ENCODE measurements around the gene FICD.
"Not testable (repeated sequence)": the region's sequence is repeated elsewhere in the genome, so short reads cannot be mapped to it uniquely, and the experiment has no call there.

The FICD gene

GRCh38 chr12:108531929-108532848 lies 17.1 kb downstream of the FICD start:
- DNase-seq (ENCODE audit: low read depth in 2 of 2) = peak; percentile 59 to 61

GRCh38 chr12:108538146-108538545 lies 23.1 kb downstream of the FICD start:
- no peak for DNase-seq (ENCODE audit: low read depth in 2 of 2)

- no peak for DNase-seq (ENCODE audit: low read depth in 2 of 2)
Observed at GRCh38 chr12:108538616-108539195, 23.6 kb downstream of the FICD start.

- DNase-seq (ENCODE audit: low read depth in 2 of 2) = no peak
Observed at GRCh38 chr12:108542320-108542719, 27.2 kb downstream of the FICD start.

GRCh38 chr12:108543652-108544051 lies 28.6 kb downstream of the FICD start:
- DNase-seq (ENCODE audit: low read depth in 2 of 2) = no peak

- DNase-seq (ENCODE audit: low read depth in 2 of 2) = no peak
Observed at GRCh38 chr12:108547686-108548085, 32.6 kb downstream of the FICD start.

GRCh38 chr12:108548954-108549521 lies 34.0 kb downstream of the FICD start:
- DNase-seq (ENCODE audit: low read depth in 2 of 2) = no peak

- peak; percentile 56 to 62 for DNase-seq (ENCODE audit: low read depth in 2 of 2)
Observed at GRCh38 chr12:108551535-108551934, 36.5 kb downstream of the FICD start.

GRCh38 chr12:108553799-108554198 lies 38.7 kb downstream of the FICD start:
- DNase-seq (ENCODE audit: low read depth in 2 of 2) = no peak

GRCh38 chr12:108555383-108555782 lies 40.3 kb downstream of the FICD start:
- DNase-seq (ENCODE audit: low read depth in 2 of 2) = not testable (repeated sequence)

- DNase-seq (ENCODE audit: low read depth in 2 of 2) = no peak
Observed at GRCh38 chr12:108559007-108559655, 44.1 kb downstream of the FICD start.

- DNase-seq (ENCODE audit: low read depth in 2 of 2) = no peak
Observed at GRCh38 chr12:108559748-108560147, 44.7 kb downstream of the FICD start.

- DNase-seq (ENCODE audit: low read depth in 2 of 2) = no peak
Observed at GRCh38 chr12:108560321-108560721, 45.2 kb downstream of the FICD start.

GRCh38 chr12:108560752-108561719 lies 46.0 kb downstream of the FICD start, which contains the start of gene SART3:
Gene SART3 (minus strand): TSS chr12:108561173. CDS start chr12:108561154, 19 bp downstream.
- DNase-seq (ENCODE audit: low read depth in 2 of 2) = peak; percentile 71 to 72

- no peak for DNase-seq (ENCODE audit: low read depth in 2 of 2)
Observed at GRCh38 chr12:108561852-108562347, 46.8 kb downstream of the FICD start.

GRCh38 chr12:108562348-108563135 lies 47.5 kb downstream of the FICD start, which contains the start of gene ISCU:
Gene ISCU (plus strand): TSS chr12:108562596. CDS start chr12:108562623, 27 bp downstream.
- DNase-seq (ENCODE audit: low read depth in 2 of 2) = peak; percentile 91 to 94

GRCh38 chr12:108563136-108563803 lies 48.2 kb downstream of the FICD start:
- DNase-seq (ENCODE audit: low read depth in 2 of 2) = peak; percentile 74 to 75

GRCh38 chr12:108563804-108564151 lies 48.7 kb downstream of the FICD start:
- no peak for DNase-seq (ENCODE audit: low read depth in 2 of 2)

GRCh38 chr12:108564724-108565123 lies 49.6 kb downstream of the FICD start:
- DNase-seq (ENCODE audit: low read depth in 2 of 2) = no peak
